ENCODE measurements around the gene ASIC3.
A peak's percentile ranks its signal among the peaks of the same experiment; 100 is the strongest.
"Not testable (repeated sequence)": the region's sequence is repeated elsewhere in the genome, so short reads cannot be mapped to it uniquely, and the experiment has no call there.

The ASIC3 gene

DNA sequence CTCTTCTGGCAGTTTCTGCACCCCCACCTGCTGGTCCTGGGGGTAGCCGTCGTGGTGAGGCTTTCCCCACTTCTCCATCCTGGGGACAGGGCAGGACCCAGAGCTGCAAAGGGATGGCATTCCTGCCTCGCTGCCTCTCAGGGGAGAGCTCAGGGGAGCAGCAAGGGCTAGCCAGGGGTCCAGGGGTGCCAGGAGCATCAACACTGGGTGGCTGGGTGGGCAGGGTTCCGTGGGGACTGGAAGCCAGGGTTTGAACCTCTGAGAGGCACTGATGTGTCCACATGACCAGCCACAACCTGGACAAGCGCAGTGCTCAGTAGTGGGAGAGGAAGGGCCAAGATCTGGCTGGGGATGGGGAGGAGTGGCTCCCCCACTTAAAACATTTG is 14.5 kb upstream of the ASIC3 start:
- no peak for DNase-seq

- DNase-seq = no peak
Observed at GRCh38 chr7:151034312-151035025, 13.9 kb upstream of the ASIC3 start.

- DNase-seq = no peak
Observed at GRCh38 chr7:151035026-151035717, 13.2 kb upstream of the ASIC3 start.

DNA sequence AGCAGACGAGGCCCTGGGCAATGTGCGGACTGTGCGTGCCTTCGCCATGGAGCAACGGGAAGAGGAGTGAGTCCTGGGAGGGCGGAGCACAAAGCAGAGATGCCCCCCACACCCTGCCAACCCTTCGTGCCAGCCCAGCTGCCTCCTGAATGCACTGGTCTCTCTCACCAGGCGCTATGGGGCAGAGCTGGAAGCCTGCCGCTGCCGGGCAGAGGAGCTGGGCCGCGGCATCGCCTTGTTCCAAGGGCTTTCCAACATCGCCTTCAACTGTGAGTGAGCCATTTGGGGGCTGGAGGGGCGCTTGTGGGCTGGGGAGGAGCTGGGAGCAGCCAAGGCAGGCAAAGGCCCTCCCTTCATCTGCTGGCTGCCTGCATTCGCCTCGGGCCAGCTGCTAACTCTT is 12.4 kb upstream of the ASIC3 start:
- no peak for DNase-seq

DNA sequence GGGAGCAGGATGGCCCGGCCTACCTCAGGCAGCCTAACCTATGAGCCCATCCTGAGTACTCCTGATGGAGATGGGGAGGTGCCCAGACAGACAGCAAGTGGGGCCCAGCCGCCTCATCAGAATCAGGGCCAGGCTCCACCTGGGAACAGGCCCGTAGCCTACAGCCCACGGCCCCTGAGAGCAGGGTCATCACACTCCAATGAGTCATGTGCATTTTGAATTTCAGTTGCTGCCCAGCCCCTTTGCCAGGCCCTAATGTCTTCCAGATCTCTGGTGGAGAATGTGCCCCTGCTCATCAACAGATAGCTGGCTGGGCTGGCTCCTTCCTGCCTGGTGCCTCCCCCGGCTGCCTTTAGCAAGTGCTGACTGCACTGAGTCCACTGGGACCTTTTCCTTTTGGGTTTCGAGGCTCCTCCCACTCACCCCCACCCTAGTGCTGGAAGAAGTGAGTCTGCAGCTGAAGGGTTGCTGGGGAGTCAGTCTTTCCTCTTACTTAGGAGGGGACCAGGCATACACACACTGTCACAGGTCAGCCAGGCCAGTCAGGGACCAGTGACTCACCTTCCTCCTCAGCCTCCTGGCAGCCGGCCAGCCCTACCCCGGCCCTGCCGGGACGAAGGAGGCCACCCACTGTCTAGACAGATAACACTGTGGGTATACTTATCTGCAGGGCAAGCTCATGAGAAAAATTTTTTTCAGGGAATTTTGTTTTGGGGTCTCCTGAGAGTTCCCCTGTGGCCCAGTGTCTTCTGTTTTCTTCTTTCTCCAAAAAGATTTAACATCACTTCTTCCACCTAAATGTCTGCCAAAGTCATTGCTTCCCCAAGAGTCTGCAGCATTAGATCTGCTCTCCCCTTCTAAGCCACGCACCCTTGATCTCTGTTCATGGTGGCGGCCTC is 9.1 kb upstream of the ASIC3 start:
- DNase-seq = peak in 1 of 3 experiments; percentile 27

- no peak for DNase-seq
Observed at GRCh38 chr7:151039850-151040548, 8.3 kb upstream of the ASIC3 start.

DNA sequence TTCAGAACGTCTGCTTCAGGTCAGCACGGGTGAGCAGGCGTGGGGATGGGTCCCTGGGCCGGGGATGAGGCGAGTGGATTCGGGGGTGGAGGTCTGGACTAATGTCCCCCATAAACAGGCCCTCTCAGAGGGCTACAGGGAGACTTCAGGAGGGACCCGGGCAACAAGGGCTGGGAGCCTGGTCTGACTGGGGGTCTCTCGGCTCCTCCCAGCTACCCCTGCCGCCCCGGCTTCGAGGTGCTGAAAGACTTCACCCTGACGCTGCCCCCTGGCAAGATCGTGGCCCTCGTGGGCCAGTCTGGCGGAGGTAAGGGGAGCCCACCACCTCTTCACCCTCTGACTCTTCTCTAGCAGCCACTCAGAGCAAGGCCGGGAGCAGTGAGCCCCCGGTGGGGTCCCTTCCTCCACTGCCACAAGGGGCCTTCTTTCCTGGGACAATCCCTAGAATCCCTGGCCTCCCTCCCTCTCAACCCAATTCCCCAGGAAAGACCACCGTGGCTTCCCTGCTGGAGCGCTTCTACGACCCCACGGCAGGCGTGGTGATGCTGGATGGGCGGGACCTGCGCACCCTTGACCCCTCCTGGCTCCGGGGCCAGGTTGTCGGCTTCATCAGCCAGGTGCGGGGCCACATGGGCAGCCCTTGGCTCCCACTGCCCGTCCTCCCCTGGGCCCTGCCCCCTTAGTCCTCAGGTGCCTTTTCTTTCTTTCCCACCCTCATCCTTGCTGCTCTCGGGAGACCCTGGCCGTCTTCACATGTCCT is 7.5 kb upstream of the ASIC3 start:
- no peak for DNase-seq

DNA sequence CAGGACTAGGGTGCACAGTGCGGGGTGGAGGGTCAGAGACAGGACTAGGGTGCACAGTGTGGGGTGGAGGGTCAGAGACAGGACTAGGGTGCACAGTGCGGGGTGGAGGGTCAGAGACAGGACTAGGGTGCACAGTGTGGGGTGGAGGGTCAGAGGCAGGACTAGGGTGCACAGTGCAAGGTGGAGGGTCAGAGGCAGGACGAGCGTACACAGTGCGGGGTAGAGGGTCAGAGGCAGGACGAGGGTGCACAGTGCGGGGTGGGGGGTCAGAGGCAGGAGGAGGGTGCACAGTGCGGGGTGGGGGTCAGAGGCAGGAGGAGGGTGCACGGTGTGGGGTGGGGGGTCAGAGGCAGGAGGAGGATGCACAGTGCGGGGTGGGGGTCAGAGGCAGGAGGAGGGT is 4.9 kb upstream of the ASIC3 start:
- DNase-seq = not testable (repeated sequence)

- no peak for DNase-seq
Observed at GRCh38 chr7:151043959-151044358, 4.4 kb upstream of the ASIC3 start.

DNA sequence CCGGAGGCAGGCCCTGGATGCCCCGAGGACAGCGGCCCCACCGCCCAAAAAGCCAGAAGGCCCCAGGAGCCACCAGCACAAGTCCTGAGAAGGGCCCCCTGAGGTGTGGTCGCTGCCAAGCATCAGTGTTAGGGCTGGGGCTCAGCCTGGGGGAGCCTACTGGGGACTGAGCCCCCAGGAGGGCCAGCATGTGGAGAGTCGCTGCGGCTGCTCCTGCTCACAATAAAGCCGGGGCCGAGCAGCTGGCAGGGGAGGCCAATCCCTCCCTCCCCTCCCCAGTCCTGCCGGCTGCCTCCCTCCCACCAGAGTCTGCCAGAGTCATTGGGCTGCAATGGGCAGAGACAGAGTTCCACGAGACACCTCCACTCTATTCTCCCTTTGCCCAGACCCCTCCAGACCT is 3.1 kb upstream of the ASIC3 start:
- DNase-seq = no peak

- no peak for DNase-seq
Observed at GRCh38 chr7:151045967-151046366, 2.4 kb upstream of the ASIC3 start.

- DNase-seq = peak; percentile 18 to 83 (median 56)
Observed at GRCh38 chr7:151046603-151047573, 1.4 kb upstream of the ASIC3 start.

GRCh38 chr7:151048911-151049463 is 656 bp downstream of the ASIC3 start:
- no peak for DNase-seq

- no peak for DNase-seq
Observed at GRCh38 chr7:151051108-151051507, 2.8 kb downstream of the ASIC3 start.

- no peak for DNase-seq
Observed at GRCh38 chr7:151053096-151053495, 4.8 kb downstream of the ASIC3 start.

GRCh38 chr7:151053751-151054150 is 5.4 kb downstream of the ASIC3 start:
- no peak for DNase-seq

DNA sequence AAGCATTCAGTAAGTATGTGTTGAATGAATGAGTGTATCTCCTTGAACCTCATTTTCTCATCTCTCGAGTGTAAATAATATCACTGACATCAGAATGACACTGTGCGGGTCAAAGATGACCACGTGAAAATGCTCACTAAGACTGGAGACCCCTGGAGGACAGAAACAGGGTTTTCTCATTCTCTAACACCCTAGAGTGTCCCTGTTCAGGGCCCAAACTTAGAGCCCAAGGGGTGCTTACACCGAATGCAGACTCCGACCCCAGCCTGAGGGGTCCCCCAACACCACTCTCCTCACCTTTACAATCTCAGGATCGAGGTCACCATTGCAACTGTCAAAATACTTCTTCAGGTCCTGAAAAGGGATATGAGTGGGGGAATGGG is 7.9 kb downstream of the ASIC3 start:
- no peak for DNase-seq

DNA sequence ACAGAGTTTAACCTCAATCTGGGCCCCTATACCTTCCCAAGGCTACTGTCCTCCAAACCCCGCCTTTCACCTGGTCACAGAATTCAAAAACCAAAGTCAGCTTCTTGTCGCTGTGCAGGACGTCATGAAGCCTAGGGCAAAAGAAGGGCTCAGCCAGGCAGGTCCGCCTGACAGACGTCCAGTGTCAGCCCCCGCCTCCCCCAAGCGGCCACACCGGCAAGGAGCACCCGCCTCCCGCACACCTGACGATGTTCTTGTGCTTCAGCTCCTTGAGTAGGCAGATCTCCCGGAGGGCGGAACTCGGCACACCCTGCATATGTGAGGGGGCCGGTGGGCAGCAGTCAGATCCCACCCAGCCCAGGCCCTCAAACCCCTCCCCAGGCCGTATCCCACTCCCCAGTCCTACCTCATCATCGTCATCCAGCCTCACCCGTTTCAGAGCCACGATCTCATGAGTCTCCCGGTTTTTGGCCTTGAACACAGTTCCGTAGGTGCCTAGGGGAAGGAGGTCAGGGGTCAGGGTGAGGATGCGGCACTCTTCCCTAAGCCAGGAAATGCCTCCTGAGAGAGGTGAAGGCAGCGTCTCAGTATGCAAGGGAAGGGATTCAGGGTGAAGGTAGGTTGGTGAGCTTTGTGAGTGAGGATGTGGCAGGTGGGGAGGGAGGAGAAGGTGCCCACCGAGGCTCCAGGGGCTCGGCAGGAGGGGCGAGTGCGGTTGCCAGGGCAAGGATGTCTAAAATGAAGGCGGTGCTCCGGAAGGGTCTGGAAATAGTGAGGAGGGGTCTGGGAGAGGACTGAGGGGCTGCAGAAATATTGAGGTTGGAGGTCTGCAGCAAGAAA is 8.6 kb downstream of the ASIC3 start:
- peak in 1 of 3 experiments; percentile 41 for DNase-seq

DNA sequence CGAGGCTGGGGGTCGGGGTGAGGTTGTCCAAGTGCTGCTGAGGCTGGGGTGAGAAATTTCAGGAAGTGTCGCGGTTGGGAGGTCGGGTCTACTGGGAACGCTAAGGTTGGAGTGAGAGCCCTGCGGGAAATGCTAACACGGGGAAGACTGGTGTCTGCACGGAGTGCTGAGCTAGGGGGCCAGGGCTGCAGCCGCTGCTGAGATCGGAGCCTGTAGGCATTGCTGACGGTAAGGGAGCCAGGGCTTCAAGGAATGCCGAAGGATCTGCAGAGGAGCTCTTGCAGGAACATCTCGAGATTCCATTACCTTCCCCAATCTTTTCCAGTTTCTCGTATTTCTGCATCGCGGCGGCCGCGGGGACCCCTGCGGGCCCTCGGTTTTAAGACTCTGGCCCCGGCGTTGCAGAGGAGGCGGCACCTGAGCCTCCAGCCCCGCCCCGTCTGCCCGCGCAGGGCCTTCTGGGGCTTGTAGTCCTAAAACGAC is 9.2 kb downstream of the ASIC3 start, which contains the start of gene CDK5:
Gene CDK5 (minus strand): TSS at position 392 of the 483 bp plus-strand sequence. CDS start 49 bp downstream, at position 343.
- no peak for DNase-seq
